CD4-positive, CD25-positive, alpha-beta regulatory T cell (primary cell): ENCODE results near the gene WNT11. TPM values are rescaled to one million over a fixed set of nuclear protein-coding genes. Genes with fewer than 3 reads are reported as not detected.

ENCODE experiments used
- ATAC-seq, 2 donors: fragments of 150-1000 bp; cut with Tn5 transposase; one replicate each; pipeline ENCODE4 v1.10.0; 2021; ENCODE audit warnings: low read depth in 2 of 2, moderate number of reproducible peaks in 2 of 2, moderate library complexity in 1 of 2
- DNase-seq, 3 donors: peaks; one replicate each; pipeline versions ENCODE4 v3.0.0 to v3.0.0-alpha.2; 2012 to 2022; ENCODE audit warnings: mixed read lengths in 1 of 3
- H3K27ac ChIP-seq: one replicate; pipeline ENCODE4 v1.7.0; 2013; ENCODE audit warnings: mild to moderate bottlenecking, low read length; ENCODE audit not compliant: insufficient read depth, poor library complexity, severe bottlenecking
- H3K27me3 ChIP-seq: one replicate; pipeline ENCODE4 v1.7.0; 2013; ENCODE audit warnings: low read length; ENCODE audit not compliant: control insufficient read depth, insufficient read depth
- H3K36me3 ChIP-seq: one replicate; pipeline ENCODE4 v1.7.0; 2013; ENCODE audit warnings: mild to moderate bottlenecking, low read length, moderate library complexity; ENCODE audit not compliant: control insufficient read depth, insufficient read depth
- H3K4me1 ChIP-seq: 2 replicates; pipeline ENCODE4 v1.7.0; 2013; ENCODE audit warnings: mild to moderate bottlenecking, low read length; ENCODE audit not compliant: insufficient read depth, control insufficient read depth, poor library complexity, severe bottlenecking
- H3K4me3 ChIP-seq: one replicate; pipeline ENCODE4 v1.7.0; 2013; ENCODE audit warnings: low read depth, mild to moderate bottlenecking, low read length, moderate library complexity
- H3K9me3 ChIP-seq, 2 experiments: 1 replicate in 1 of 2; 2 replicates in 1 of 2; pipeline ENCODE4 v1.7.0; 2013; ENCODE audit warnings: low read length in 2 of 2, mild to moderate bottlenecking in 1 of 2, moderate library complexity in 1 of 2; ENCODE audit not compliant: control insufficient read depth in 2 of 2
- H3K27ac Mint-ChIP-seq, 3 donors: one replicate each; pipeline ENCODE4 v1.8.0; 2020 to 2022; ENCODE audit warnings: mild to moderate bottlenecking in 3 of 3, mixed read lengths in 3 of 3, moderate library complexity in 2 of 3
- H3K27me3 Mint-ChIP-seq: one replicate; pipeline ENCODE4 v1.8.0; 2022; ENCODE audit warnings: mild to moderate bottlenecking, mixed read lengths
- H3K36me3 Mint-ChIP-seq: one replicate; pipeline ENCODE4 v1.8.0; 2020; ENCODE audit warnings: mixed read lengths
- H3K4me1 Mint-ChIP-seq, 4 donors: one replicate each; pipeline ENCODE4 v1.8.0; 2020 to 2022; ENCODE audit warnings: mixed read lengths in 4 of 4, mild to moderate bottlenecking in 1 of 4
- H3K4me3 Mint-ChIP-seq, 4 donors: one replicate each; pipeline ENCODE4 v1.8.0; 2020 to 2022; ENCODE audit warnings: mild to moderate bottlenecking in 4 of 4, mixed read lengths in 4 of 4, moderate library complexity in 3 of 4
- H3K9me3 Mint-ChIP-seq, 7 donors: one replicate each; pipeline ENCODE4 v1.8.0; 2020 to 2022; ENCODE audit warnings: mixed read lengths in 7 of 7, mild to moderate bottlenecking in 3 of 7, moderate library complexity in 2 of 7
- polyA plus RNA-seq, 4 donors: library from polyadenylated mRNA; unstranded; fragments of 300-500 nt; fragmentation: Illumina TruSeq; gene quantifications; one replicate each; pipeline ENCODE4 v1.2.3, GENCODE V29; 2021
- total RNA-seq: library from RNA; stranded (reverse); gene quantifications from one replicate; pipeline ENCODE4 v1.2.3, GENCODE V29; 2022

The WNT11 gene
- total and polyA plus RNA-seq, 5 donors from 2014 or later: 0.43 to 1.2 TPM; not detected in 3

- Histone ChIP-seq H3K9me3 (no peaks in the 10 kb centered on the region), H3K27me3 (no peaks in the 10 kb centered on the region), H3K36me3 (no peaks in the 10 kb centered on the region), H3K4me3 (no peak overlapping the region), H3K27ac (no peak overlapping the region), H3K4me1 (no peaks in the 10 kb centered on the region)
- no peaks in the 10 kb centered on the region for H3K27me3 Mint-ChIP-seq
- H3K9me3 Mint-ChIP-seq: no peaks in the 10 kb centered on the region
- ATAC-seq (no peak), DNase-seq (no peak)
- H3K36me3 Mint-ChIP-seq: no peaks in the 10 kb centered on the region
- no peaks in the 10 kb centered on the region for H3K4me1 Mint-ChIP-seq
- no peak overlapping the region for H3K27ac Mint-ChIP-seq
- peak overlapping the region in 1 of 4 donors; percentile 69 for H3K4me3 Mint-ChIP-seq
Measured at GRCh38 chr11:76163289-76163880, 42.9 kb downstream of the WNT11 start.

- Mint-ChIP-seq H3K9me3 (no peaks in the 10 kb centered on the region), H3K27ac (no peak overlapping the region), H3K4me3 (no peak overlapping the region), H3K4me1 (no peaks in the 10 kb centered on the region), H3K27me3 (no peaks in the 10 kb centered on the region), H3K36me3 (no peaks in the 10 kb centered on the region)
- Histone ChIP-seq H3K27ac (no peak overlapping the region), H3K27me3 (no peaks in the 10 kb centered on the region), H3K4me1 (no peaks in the 10 kb centered on the region), H3K9me3 (no peaks in the 10 kb centered on the region), H3K36me3 (no peaks in the 10 kb centered on the region), H3K4me3 (no peak overlapping the region)
- DNase-seq (no peak), ATAC-seq (no peak)
Measured at GRCh38 chr11:76162336-76163288, 43.7 kb downstream of the WNT11 start.

GRCh38 chr11:76161261-76161961 is 44.9 kb downstream of the WNT11 start:
- H3K27me3 Mint-ChIP-seq: peaks cover 2% of the 10 kb centered on the region
- Histone ChIP-seq H3K27ac (no peak overlapping the region), H3K9me3 (no peaks in the 10 kb centered on the region), H3K36me3 (no peaks in the 10 kb centered on the region), H3K4me3 (no peak overlapping the region), H3K4me1 (no peaks in the 10 kb centered on the region), H3K27me3 (no peaks in the 10 kb centered on the region)
- H3K4me1 Mint-ChIP-seq: no peaks in the 10 kb centered on the region
- DNase-seq (no peak), ATAC-seq (no peak)
- no peaks in the 10 kb centered on the region for H3K36me3 Mint-ChIP-seq
- H3K27ac Mint-ChIP-seq: no peak overlapping the region
- no peaks in the 10 kb centered on the region for H3K9me3 Mint-ChIP-seq
- H3K4me3 Mint-ChIP-seq: no peak overlapping the region

GRCh38 chr11:76160856-76161255 is 45.4 kb downstream of the WNT11 start:
- Histone ChIP-seq H3K27me3 (no peaks in the 10 kb centered on the region), H3K36me3 (no peaks in the 10 kb centered on the region), H3K27ac (no peak overlapping the region), H3K9me3 (no peaks in the 10 kb centered on the region), H3K4me3 (no peak overlapping the region), H3K4me1 (no peaks in the 10 kb centered on the region)
- peaks cover 4% of the 10 kb centered on the region for H3K27me3 Mint-ChIP-seq
- ATAC-seq (no peak), DNase-seq (no peak)
- no peaks in the 10 kb centered on the region for H3K36me3 Mint-ChIP-seq
- H3K4me1 Mint-ChIP-seq: no peaks in the 10 kb centered on the region
- H3K9me3 Mint-ChIP-seq: no peaks in the 10 kb centered on the region
- H3K27ac Mint-ChIP-seq: no peak overlapping the region
- no peak overlapping the region for H3K4me3 Mint-ChIP-seq

- Histone ChIP-seq H3K4me3 (no peak overlapping the region), H3K27ac (no peak overlapping the region), H3K9me3 (no peaks in the 10 kb centered on the region), H3K4me1 (no peaks in the 10 kb centered on the region), H3K27me3 (no peaks in the 10 kb centered on the region), H3K36me3 (no peaks in the 10 kb centered on the region)
- no peaks in the 10 kb centered on the region for H3K4me1 Mint-ChIP-seq
- no peaks in the 10 kb centered on the region for H3K9me3 Mint-ChIP-seq
- H3K4me3 Mint-ChIP-seq: no peak overlapping the region
- no peak for ATAC-seq
- no peak overlapping the region for H3K27ac Mint-ChIP-seq
- H3K27me3 Mint-ChIP-seq: peaks cover 4% of the 10 kb centered on the region
- DNase-seq: no peak
- H3K36me3 Mint-ChIP-seq: no peaks in the 10 kb centered on the region
Measured at GRCh38 chr11:76159983-76160661, 46.2 kb downstream of the WNT11 start.

GRCh38 chr11:76159303-76159937 is 46.9 kb downstream of the WNT11 start:
- H3K4me3 Mint-ChIP-seq: no peak overlapping the region

More at GRCh38 chr11:76159303-76159937, 46.9 kb downstream of the WNT11 start:
- ATAC-seq: no peak
- Histone ChIP-seq H3K4me1 (no peaks in the 10 kb centered on the region), H3K9me3 (no peaks in the 10 kb centered on the region), H3K27ac (no peak overlapping the region), H3K4me3 (no peak overlapping the region), H3K36me3 (no peaks in the 10 kb centered on the region), H3K27me3 (no peaks in the 10 kb centered on the region)
- no peak for DNase-seq
- H3K27ac Mint-ChIP-seq: no peak overlapping the region
- no peaks in the 10 kb centered on the region for H3K9me3 Mint-ChIP-seq
- H3K27me3 Mint-ChIP-seq: peaks cover 9% of the 10 kb centered on the region
- no peaks in the 10 kb centered on the region for H3K36me3 Mint-ChIP-seq
- H3K4me1 Mint-ChIP-seq: no peaks in the 10 kb centered on the region
